ENCODE data around the gene MAP1LC3A.

Gene MAP1LC3A

DNA sequence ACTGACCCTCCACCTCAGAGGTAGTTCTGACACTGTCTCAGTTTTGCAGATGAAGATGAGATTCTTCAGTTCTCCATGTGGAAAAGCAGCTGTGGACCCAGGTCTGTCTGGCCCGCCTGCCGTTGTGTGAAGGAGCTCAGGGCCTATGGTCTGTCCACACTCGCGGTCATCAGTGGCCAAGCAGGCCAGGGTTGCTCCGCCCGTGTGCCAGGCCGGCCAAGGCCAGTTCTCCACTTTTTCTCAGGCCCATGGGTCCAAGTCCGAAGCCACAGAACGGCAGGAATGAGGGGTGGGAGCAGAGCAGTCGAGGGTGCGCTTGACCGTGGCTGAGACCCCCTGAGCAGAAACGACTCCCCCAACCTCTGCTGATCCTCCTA lies 8.6 kb upstream of the MAP1LC3A start:
- no peak for DNase-seq

DNA sequence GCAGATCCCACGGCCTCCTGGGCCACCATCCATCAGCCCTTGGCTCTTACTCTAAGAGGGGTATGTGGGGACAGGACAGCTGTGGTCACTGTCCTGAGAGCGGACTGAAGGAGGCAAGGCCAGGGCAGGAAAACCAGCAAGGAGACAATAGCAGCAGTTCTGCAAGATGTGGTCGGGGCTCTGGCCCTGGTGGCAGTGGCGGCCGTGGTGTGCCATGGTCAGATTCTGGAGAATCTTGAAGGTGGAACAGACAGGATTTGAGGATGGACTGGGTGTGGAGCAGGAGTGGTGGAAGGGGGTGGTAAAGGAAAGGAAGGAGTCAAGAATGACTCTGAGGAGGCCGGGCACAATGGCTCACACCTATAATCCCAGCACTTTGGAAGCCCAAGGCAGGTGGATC lies 5.9 kb upstream of the MAP1LC3A start:
- no peak for DNase-seq

DNA sequence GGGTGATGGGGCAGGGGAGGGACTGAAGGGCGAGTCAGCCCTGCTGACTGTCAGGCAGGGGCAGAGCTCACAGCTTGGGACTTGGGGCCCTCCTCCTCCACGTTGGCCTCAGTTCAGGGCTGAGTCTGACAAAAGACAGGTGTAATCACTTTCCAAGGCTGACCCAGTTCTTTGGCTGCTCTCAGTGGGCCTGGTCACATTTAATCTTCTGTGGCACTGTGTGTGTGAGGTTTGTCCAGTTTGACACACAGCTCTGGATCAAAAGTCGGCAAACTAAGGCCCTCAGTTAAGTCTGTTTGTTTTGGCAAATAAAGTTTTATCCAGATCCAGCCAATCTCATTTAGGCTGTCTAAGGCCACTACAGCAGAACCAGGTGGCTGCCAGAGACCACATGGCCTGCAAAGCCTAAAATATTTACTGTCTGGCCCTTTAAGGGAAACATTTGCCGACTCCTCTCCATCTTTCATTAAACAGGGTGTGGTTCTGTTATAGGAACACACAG lies 5.1 kb upstream of the MAP1LC3A start:
- DNase-seq, result no peak

DNA sequence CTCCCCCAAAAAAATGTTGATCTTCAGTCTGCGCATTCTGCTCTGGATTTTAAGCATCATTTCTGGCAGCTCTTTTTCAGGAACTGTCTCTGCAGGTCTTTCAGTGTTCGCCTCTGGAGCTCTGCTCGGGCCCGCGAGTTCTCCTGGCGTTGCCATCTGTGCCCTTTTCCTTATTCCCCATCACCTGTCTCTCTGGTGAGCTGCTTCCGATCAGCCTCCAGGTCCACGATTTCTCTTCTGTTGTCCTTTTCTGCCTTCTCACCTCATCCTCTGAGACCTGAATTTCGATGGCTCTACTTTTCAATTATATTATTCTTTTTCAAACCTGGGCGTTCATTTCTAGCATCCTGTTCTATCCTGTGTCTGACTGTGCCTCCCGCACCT lies 590 bp upstream of the MAP1LC3A start:
- DNase-seq, result no peak

DNA sequence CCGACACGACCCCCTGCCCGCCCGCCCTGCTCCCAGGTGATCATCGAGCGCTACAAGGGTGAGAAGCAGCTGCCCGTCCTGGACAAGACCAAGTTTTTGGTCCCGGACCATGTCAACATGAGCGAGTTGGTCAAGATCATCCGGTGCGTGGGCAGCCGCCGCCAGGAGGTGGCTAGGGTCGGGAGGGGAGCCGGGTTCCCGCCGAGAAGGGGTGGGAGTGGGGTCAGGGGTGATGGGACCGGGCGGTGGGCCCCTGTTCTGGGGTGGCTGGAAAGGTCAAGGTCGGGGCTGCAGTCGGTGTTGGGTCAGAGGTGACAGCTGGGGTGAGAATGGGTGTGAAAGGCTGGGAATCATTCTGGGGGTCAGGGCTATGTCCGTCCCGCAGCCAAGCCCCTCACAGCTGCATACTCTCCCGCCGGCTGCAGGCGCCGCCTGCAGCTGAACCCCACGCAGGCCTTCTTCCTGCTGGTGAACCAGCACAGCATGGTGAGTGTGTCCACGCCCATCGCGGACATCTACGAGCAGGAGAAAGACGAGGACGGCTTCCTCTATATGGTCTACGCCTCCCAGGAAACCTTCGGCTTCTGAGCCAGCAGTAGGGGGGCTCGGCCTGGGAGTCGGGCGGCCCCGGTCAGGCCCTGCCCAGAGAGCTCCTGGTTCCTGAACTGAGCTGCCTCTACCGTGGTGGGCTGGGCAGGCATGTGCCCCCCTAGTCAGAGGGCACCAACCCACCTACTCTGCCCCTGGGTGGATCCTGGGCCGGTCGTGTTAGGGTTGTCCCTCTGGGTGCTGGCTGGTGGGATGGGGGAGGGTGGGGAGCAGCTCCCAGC lies 1.0 kb downstream of the MAP1LC3A start:
- no peak for DNase-seq

DNA sequence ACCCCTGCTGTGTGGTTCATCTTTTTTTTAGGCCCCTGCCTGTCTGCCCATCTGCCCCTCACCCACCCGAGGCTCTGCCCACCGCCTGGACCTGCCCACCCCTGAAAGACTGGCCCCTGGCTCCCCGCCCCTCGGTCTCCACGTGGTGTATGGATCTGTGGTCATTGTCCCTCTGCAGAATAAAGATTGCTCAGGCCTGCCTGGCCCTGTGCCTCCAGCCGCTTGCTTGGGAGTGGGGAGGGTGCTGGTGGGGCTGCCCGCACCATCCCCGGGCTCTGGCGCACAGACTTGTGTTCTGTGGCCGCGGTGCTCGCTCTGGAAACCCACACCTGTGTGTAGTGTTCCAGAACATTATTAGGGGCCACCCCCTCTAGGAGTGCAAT lies 1.6 kb downstream of the MAP1LC3A start:
- DNase-seq, result no peak

DNA sequence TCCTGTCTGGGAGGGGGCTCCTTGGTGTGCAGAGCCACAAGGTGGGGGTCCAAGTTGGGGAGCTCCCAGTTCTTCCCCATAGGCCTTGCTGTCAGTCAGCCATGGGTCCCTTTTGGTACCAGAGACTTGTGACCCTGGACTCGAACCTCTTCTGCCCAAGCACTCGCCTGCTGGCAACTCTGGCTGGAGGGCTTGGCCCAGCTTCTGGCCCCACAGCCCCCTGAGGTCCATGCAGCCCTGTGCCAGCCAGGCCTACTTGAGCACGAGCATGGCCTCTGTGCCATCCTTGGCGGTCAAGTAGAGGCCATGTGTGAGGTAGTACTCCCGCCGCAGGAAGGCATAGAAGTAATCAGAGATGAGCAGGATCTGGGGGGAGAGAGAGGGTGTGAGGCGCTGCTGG lies 2.1 kb downstream of the MAP1LC3A start:
- DNase-seq, result no peak

DNA sequence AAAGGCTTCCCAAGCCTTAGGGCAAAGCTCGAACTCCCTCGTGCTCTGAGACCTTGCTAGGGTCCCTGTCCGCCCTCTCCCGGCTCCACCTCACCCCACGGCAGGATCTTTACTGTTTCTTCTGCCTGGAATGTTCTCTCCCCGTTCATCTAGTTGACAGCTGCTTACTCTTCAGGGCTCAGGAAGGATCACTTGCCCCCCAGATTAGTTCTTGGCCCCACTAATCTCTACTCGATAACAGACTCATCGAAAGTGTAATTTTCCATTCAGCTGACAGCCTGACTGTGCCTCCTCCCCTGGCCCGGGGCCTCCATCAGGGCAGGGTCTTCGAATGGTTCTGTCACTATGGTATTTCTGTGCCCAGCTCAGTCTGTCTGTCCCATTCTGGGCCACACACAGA lies 3.1 kb downstream of the MAP1LC3A start:
- no peak for DNase-seq

DNA sequence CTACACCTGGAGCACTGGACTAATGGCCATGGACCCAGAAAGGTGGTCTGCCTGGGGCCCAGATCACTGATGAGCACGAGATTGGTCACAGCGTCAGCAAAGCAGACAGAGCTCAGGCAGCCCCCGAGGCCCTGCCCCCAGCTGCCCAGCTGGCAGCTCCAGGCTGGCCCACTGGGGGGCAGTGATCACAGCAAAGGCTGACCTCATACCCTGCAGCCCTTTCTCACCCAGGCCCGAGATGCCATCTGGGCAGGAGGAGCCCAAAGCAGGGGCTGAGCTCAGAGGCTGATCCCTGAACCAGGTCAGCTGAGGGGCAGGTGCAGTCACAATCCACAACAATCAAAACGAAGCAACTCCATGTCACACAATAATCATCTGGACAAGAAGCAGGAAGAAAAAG lies 4.1 kb downstream of the MAP1LC3A start:
- no peak for DNase-seq

DNA sequence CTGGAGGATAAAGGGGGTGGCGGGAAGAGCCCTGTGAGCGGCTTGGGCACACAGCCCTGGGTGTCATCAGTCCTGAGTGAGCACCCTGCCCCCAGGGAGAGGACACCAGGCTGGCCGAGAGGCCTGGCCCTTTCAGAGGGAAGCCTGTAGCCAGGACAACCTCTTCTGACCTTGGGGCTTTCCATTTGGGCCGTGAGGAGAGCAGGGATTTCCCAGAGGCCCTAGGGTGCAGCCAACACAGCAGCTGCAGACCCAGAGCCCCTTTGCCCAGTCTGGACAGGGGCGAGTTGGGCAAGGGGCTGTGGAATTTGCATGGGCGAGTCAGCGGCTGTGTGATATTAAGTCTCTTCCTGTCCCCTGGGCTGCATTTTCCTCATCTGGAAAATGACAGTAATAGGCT lies 6.3 kb downstream of the MAP1LC3A start:
- no peak for DNase-seq

DNA sequence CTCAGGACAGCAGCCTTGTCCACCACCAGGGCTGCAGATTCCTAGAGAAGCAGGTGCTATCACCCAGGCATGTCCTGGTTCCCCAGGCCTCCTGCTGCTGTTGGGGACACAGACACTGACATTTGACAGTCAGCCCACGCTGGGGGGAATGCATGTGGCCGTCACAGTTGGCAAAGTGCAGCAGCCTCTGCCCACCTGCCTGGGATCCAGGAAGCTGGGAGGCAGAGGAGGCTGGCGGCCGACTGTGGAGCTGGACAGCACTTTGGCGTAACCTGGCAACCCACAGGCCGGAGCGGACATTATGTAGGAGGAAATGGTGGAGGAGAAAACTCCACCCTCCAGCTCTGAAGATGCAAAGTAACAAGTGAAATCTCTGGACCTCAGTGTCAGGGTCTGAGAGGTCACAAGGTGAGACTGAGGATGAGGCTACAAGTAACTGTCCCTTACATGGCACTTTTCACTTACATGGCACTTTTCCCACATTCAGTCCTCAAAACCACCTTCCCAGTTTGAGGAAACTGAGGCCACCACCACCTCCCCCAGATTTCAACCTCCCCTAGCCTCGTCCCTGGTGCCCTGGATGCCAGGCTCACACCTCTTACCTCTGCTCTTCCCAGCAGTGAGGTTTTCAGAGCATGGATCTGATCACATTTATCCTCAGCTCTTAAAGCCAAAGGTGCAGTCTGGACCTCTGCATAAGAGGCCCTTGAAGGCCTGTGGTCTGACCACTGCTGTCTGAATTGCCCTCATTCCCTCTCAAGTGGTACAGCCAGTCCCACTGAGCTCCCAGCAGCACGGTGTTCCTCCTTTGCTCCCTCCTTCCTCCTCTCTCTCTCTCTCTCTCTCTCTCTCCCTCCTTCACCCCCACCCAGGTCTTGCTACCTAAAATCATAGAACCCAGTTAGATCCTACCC lies 8.7 kb downstream of the MAP1LC3A start:
- DNase-seq, result no peak

DNA sequence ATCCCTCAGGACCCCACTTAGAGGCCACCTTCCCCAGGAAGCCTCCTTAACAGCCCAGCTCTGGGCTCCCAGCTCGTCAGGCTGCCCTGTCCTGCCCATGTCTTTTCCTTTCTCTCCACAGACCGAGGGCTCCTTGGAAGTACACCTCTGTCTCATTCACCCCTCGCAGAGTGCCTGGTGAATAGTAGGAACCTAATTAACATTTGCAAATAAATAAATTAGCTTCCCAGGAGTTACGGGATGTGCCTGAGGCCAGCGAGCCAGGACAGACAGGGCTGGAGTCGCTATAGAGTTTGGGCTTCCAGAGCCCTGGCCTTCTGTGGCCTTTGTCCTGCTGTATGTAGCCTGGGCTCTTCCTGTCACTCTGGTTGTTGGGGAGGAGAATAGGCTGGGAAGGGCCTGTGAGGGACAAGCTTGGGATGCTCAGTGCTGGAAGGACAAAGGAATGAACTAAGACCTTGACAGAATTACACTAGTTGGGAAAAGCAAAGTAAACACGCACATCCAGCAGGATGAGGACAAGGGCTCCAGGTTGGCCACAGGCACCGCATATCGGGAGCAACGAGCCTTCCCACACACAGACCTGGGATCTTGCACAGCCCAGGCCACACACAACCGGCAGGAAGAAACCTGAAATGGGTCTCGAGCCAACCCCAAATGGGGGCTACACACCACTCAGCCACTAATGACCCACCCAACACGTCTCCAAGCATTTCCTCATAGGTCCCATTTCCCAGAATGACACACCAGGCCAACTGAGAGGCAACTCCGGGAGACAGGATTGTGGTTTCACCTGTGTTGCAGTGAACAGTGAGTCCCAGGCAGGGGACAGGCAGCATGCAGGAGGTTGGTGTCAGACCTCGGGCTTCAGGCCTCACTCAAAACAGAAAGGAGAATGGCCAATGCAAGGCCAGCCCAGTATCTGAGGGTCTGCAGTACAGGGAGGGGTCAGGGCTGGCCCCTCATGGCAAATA lies 9.7 kb downstream of the MAP1LC3A start:
- no peak for DNase-seq

DNA sequence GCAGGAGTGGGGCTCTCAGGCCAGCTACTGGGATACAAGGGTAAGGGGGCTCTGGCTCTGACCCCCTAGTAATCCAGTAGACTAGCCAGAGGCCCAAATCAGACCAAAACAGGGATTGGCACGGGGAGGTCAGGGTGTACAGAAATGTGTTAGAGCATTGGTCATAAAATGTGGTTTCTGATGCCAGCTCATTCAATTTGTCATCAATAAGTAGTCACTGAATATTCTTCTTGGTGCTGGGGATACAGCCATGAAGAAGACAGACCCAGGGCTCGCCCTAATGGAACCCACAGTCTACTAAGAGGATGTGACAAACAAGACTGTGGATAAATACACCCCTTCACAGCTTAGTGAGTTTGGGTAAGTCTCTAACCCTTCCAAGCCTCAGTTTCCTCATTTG lies 11.1 kb downstream of the MAP1LC3A start:
- no peak for DNase-seq

DNA sequence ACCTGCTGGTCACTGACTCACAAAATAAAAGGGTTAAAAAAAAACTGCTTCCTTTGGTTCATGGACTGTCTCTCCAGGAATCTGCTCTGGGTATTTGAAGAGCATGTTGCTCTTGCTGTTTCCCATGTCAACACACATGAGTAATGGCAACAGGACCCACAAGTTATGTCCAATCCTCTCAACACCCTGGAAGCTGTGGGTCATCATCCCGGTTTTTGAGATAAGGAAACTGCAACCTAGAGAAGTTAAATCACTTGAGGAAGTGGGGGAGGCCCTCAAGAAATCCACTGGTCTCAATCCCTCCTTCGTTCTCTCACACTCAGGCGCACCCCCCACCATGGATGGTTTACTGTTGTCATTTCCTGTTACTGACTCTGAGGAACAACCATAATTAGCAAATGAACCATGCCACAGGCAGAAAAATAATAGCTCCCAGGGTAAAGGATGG lies 12.4 kb downstream of the MAP1LC3A start:
- DNase-seq, result no peak

DNA sequence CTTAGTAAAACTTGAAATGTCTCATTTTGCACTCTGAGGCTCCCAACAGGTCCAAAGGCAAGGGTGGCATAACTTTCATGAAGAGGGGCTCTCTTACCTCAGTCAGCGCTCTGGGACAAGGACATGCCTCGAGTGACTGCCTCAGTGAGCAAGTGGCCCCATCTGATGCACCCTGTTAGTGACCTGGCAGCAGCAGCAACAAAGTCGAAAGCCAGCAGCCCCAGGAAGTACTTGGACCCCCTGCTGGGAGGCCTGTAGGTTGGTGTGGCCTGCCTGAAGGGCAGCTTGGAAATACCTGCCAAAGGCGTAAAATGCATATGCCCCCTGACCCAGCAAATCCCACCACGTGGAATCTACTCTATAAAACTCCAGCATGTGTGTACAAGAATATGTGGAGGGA lies 13.2 kb downstream of the MAP1LC3A start:
- DNase-seq, result no peak

DNA sequence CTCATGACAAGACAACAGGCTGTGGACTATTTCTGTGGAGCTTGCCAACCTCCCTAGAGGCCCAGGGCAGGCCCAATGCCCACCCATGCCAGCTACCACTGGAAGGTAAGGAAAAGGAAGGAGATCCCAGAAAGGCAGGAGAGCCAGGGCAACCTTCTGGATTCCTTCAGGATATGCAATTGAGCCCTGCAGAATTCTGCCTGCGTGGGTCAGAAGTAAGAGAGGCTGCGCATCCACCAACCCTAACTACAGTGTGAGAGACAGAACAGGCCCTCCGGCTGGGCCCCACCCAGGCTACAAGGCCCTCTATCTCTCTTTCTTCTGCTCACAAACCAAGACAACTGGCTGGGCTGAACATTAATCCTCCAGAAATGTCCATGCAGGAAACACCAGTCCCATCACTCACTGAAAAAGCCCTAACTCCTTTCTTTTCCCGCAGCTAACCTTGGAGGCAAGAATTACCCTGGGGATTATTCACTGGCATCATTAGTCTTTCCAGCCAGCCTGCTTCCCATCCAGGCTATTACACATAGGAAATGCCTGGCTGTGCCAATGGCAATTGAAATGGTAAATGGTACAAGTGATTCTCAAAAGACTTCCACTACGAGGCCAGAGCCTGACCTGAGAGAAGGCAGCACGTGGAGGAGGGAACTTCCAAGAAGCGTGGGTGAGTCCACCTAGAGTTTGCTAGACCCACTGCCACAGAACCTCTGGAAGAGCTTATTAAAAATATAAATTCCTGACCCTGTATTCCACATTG lies 15.2 kb downstream of the MAP1LC3A start:
- no peak for DNase-seq

DNA sequence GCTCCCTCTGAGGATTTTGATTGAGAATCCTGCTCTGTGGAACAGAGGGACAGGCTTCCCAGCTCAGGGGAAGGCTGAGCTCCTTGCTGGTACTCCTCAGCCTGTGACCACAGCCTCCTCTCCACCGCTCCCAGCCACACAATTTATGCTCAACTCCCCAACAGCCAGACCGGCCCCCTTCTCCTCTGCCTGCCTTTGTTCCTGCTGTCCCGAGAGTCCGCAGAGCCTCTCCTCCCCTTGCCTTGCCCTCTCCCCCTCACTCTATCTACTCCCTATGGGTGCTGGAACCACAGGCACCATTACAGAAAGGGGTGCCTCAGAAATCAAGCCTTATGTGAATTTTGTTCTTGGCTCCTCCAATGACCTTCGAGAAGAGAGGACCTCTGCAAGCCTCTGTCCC lies 15.9 kb downstream of the MAP1LC3A start:
- no peak for DNase-seq

DNA sequence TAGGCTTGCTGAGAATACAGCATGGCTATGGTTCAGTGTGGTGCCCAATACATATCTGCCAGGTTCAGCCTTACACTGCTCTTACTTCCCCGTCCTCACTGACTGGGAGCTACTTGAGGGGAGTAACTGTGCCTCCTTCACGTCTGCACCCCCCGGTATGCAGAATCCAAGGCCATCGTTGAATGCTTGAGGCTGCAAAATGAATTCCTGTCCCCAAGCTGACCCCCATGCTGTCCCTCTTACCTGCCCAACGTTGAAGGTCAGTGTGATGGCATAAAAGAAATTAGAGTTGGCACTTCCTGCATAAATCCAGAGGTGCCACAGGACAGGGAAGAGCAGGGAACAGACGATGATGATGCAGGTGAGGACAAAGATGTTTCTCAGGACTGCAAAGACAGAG lies 16.3 kb downstream of the MAP1LC3A start:
- DNase-seq, result no peak

DNA sequence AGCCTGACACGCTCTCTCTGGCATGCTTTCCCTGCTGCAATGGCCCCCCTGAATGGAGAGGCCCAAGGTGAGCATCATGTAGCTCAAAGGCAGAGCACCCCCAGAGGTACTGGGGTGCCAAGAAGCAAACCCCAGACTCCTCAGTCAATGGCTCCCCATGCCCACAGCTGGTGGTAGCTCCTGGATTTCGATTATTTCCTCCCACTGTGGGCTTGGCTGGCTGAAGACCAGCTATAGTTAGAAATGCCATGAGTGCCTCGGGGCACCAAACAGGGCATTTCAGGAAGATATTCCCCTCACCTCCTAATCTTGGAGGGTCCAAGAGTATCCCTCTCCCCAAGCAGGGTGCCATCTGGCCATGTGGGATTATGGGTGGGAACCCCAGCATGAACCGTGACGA lies 16.8 kb downstream of the MAP1LC3A start:
- DNase-seq, result no peak

DNA sequence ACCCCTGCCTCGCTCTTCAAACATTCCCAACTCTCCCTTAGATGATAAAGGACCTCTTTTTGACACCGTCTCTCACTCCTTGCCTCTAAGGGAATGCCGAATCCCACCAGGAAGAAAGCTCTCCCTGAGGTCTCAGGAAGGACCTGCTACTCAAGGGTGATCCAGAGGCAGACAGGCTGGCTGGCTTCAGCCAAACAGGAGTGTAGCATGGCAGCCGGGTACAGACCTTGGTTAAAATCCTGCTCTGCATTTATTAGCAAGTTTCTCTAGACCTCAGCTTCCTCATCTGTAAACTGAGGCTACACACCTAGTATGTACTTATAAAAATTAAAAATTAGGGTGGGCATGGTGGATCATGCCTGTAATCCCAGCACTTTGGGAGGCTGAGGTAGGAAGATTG lies 17.2 kb downstream of the MAP1LC3A start:
- no peak for DNase-seq

DNA sequence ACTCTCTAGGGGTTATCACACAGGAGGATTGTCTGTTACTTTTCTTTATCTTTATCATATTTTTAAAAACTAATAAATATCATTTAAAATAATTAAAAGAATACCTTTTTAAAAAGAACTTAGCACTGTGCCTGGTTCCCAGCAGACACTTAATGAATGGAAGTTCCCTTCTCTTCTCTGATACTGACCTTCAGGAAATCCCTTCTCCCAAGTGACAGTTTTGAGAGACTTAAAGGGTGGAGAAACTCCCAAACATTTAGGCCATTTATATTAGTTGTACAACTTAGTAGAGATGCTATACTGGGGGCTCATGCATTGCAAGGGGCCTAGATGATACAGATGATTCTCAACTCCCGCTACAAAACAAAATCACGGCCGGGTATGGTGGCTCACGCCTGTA lies 18.5 kb downstream of the MAP1LC3A start:
- no peak for DNase-seq

DNA sequence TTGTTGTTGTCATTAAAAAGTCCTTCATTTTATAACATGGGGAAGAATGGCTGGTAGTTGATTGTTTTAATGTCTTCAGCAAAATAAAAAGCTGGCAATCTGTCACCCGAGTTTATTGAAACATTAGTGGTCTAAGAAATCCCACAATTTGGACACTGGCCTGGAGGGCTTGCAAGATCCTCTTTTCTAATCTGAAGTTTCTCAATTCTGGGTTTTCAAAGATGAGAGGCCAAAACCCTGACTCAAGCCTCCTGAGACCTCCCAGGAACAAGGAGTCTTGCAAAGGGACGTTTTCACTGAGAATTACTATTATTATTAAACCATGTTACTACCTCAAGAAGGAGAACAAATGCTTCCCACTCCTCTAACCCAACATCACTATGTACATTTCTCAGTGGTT lies 19.5 kb downstream of the MAP1LC3A start:
- no peak for DNase-seq
